ENCODE results near the gene CNPY1.

GRCh38 chr7:155520114-155520513 lies 26.2 kb downstream of the CNPY1 start:
- no peak for TF ChIP-seq POLR2A (IDR thresholded peaks at IDR 0.05; ENCODE audit: low read depth)
- TF ChIP-seq CTCF (IDR thresholded peaks at IDR 0.05): no peak
- no peak for TF ChIP-seq POLR2AphosphoS5 (IDR thresholded peaks at IDR 0.05)
- no peak for TF ChIP-seq EP300 (IDR thresholded peaks at IDR 0.05)
